Epithelial cell of proximal tubule (primary cell): ENCODE data around the gene MTX2. TPM values are rescaled to one million over a fixed set of nuclear protein-coding genes. Genes with fewer than 3 reads are reported as not detected.

ENCODE experiments used
- DNase-seq: peaks from one replicate; pipeline ENCODE4 v3.0.0-alpha.2; 2011; ENCODE audit warnings: low read depth
- H3K4me3 ChIP-seq: 2 replicates; pipeline ENCODE4 v1.5.1; 2011; ENCODE audit warnings: low read depth, mild to moderate bottlenecking, low read length
- CTCF ChIP-seq: conservative IDR thresholded peaks from 2 replicates; pipeline ENCODE4 v1.5.1; 2012; ENCODE audit warnings: low read depth, mild to moderate bottlenecking, low read length
- total RNA-seq: library from RNA; depleted of rRNA; stranded (reverse); fragments of >200 nt; gene quantifications from 2 replicates; pipeline ENCODE4 v1.2.3, GENCODE V29; 2015

MTX2 gene
- total RNA-seq, 1 donor from 2014 or later: 61.1 TPM

GRCh38 chr2:176270100-176270750 lies 983 bp downstream of the MTX2 start:
- no peak for TF ChIP-seq CTCF
- H3K4me3 ChIP-seq: peak overlapping the region; percentile 76

GRCh38 chr2:176272870-176273459 lies 3.7 kb downstream of the MTX2 start:
- no peak overlapping the region for H3K4me3 ChIP-seq
- no peak for TF ChIP-seq CTCF
- no peak for DNase-seq

More at GRCh38 chr2:176270100-176270750, 983 bp downstream of the MTX2 start:
- DNase-seq: no peak

- DNase-seq: no peak
- H3K4me3 ChIP-seq: no peak overlapping the region
- no peak for TF ChIP-seq CTCF
Measured at GRCh38 chr2:176278927-176279326, 9.7 kb downstream of the MTX2 start.

GRCh38 chr2:176280156-176280555 lies 10.9 kb downstream of the MTX2 start:
- no peak for TF ChIP-seq CTCF
- DNase-seq: no peak

DNA sequence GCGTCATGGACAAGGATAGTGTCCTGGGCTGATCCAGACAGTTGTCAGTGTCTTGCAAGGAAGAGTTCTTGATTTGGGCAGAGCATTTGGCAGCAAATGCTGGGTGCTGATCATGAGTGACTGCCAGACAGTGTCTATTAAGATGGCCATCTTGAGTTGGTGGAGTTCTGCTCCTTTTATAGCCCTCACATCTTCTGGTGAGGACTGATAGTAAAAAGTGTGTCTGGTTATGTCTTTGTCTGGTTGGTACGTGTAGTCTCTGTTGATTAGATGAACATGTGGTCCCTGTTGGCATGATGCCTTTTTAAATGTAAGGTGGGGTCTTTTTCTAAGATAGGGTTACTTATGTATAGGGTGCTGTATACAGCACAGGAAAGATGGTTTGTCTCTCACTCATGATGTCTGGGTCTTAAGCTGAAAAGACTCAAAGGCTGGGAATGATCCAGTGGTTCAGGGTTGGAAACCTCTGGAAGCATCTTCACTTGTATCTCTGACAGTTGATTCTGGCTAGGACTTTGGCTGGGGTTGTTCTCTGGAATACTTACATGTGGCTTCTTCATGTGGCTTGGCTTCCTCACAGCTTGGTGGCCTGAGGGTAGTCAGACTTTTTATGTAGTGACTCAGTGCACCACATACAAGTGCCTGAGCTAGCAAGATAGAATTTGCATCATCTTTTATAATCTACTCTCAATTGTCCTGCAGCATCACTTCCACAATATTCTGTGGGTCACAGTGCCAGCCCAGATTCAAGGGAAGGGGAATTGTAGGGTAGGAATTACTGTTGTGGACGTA lies 11.8 kb downstream of the MTX2 start:
- TF ChIP-seq CTCF: no peak
- no peak overlapping the region for H3K4me3 ChIP-seq
- no peak for DNase-seq

More at GRCh38 chr2:176280156-176280555, 10.9 kb downstream of the MTX2 start:
- H3K4me3 ChIP-seq: no peak overlapping the region

- DNase-seq: no peak
- TF ChIP-seq CTCF: no peak
- H3K4me3 ChIP-seq: no peak overlapping the region
Measured at GRCh38 chr2:176283291-176284068, 14.2 kb downstream of the MTX2 start.
